Fibroblast of the conjunctiva (primary cell): ENCODE measurements around the gene COX19.
"Not testable (repeated sequence)": the region's sequence is repeated elsewhere in the genome, so short reads cannot be mapped to it uniquely, and the experiment has no call there.

Experiments
- DNase-seq: peaks from one replicate; pipeline ENCODE4 v3.0.0-alpha.2; 2010; ENCODE audit warnings: low read depth

The COX19 gene

DNA sequence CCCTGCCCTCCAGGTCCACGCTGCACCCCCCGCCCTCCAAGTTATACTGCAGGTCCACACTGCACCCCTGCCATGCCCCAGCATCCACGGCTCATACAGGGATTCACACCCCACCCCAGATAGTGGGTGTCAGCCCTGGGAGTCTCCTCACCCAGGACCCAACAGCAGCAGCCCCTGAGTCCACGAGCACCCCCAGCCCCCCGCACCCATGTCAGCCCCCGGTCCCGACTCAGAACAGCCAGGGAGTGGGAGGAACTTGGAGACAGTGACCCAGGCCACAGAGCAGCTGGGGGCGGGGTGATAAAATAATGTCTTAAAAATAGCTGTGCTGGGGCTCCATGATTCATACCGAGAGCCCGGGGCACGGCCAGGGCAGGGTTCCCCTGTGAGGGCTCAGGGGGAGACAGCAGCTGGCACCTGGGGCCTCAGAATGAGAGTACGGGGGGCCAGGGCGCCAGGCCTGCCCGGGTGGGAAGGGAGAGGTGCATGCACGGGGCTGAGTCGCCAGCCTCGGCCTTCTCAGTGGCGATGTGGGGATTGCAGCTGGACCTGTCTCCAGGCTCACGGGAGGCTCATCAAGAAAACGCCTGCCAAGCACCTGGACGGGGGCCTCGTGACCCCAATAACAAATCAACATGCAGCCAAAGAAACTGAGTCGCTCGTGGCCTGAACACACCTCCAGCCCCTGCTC, 50.7 kb downstream of the COX19 start:
- DNase-seq = no peak

DNA sequence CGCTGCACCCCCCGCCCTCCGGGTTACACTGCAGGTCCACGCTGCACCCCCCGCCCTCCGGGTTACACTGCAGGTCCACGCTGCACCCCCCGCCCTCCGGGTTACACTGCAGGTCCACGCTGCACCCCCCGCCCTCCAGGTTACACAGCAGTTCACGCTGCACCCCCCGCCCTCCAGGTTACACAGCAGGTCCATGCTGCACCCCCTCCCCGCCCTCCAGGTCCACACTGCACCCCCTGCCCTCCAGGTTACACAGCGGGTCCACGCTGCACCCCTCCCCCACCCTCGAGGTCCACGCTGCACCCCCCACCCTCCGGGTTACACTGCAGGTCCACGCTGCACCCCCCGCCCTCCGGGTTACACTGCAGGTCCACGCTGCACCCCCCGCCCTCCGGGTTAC, 51.3 kb downstream of the COX19 start:
- not testable (repeated sequence) for DNase-seq

DNA sequence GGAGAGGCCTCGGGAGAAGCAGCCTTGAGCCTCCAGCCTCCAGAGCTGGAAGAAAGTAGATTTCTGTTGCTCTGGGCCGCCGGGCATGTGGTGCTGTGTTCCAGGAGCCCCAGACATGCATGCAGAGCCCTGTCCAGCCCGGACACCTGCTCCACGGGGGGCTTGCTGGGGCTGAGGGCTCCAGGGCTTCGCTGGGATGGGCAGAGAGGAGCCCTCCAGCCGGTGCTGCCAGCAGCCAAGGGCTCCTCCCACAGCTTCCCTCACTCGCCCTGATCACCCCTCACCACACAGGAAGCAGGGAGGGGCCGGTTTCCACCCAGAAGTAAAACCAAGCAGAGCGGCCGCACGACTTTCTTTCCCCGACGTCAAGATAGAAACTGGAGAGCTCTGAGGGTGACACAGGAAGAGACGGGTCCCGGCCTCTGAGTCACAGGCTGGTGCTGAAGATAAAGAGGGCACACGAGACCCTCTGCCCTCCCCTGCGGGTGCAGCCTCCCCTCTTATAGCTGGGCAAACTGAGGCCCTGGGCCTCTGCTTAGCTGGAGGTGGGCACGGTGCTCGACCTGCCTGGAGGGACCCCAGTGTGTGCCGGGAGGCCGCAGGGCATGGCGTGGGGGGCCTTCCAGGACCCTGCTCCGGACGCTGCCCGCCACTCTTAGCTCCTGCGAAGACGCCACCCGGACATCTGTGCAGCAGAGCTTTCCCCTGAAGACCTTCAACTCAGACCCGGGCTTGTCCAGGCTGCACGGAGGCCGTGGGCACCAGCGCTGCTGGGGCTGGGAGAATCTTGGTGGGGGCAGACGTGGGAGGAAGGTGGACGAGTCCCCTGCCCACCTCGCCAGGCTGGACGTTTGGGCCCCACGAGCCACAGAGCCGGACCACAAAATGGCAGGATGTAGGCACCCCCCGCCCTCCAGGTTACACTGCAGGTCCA, 52.0 kb downstream of the COX19 start:
- no peak for DNase-seq

DNA sequence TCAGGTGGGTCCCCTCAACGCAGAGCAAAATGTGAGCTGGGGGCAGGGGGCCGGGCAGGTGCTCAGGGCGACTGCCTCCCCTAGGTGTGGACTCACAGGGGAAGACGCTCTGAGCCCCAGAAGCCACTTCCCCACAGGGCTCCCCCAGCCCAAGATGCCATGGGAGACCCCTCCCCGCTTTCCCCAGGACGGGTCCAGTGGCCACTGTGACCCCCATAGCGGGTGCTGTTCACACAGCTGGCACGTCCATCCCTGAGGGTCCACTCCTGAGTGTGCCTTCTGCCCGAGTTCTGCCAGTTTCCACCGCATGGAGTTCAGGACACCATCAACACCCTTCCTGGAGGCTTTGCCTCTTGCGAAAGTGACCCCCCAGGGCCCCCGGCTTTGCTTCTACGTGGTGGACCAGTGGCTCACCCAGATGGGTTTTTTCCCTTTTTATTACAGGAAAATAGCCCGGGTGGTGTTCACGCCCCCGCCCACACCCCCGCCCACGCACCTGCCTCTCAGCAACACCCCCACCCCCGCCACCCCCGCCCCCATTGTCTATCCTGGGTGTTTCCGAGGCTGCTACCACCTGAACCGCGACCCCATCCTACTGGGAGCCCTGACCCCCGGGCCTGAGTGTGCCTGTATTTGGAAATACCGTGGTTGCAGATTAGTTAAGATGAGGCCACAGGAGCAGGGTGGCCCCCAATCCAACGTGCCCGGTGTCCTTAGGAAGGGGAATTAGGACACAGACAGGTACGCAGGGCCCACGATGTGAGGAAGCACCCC, 52.8 kb downstream of the COX19 start:
- no peak for DNase-seq

DNA sequence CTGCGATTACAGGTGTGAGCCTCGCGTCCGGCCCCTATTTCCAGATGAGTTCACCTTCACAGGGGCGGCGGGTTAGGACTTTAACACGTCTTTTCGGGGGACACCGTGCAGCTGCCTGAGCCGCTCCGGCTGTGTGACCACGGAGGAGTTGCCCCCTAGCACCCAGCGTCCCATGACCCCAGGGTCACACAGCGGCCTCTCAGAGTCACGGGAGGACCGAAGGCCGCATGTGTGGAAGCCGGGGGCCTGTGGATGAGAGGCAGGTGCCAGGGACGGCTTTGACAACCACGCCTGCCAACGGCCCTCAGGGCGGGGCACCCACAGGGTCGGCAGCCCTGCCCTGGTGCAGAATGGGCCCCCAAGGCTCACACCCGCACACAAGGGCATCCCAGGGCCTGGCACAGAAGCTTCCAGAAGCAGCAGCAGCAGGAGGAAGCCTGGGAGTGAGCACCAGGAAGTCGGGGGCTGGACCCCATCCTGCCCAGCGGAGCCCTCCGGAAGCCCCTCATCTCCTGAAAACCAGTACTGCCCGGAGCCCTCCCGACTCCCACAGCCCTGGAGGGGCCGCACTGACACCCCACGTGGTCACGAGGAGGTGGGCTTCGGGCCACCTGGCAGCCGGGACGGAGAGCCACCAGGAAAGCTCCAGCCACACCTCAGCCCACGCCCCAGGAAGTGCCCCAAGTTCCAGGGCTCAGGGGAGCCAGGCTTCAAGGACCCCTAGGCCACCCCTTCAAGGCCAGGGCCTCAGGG, 53.6 kb downstream of the COX19 start:
- DNase-seq = no peak

DNA sequence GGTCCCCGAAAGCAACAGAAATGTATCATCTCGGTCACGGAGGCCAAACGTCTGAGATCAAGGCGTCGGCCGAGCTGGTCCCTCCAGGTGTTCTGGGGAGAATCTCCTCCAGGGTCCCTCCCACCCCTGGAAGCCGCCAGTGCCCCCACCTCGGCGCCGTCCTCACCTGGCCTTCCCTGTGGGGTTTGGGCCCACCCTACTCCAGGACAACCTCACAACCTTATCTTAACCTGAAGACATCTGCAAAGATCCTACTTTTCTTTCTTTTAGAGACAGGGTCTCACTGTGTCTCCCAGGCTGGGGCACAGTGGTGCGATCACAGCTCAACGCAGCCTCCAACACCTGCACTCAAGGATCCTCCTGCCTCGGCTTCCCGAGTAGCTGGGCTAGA, 54.3 kb downstream of the COX19 start:
- no peak for DNase-seq

DNA sequence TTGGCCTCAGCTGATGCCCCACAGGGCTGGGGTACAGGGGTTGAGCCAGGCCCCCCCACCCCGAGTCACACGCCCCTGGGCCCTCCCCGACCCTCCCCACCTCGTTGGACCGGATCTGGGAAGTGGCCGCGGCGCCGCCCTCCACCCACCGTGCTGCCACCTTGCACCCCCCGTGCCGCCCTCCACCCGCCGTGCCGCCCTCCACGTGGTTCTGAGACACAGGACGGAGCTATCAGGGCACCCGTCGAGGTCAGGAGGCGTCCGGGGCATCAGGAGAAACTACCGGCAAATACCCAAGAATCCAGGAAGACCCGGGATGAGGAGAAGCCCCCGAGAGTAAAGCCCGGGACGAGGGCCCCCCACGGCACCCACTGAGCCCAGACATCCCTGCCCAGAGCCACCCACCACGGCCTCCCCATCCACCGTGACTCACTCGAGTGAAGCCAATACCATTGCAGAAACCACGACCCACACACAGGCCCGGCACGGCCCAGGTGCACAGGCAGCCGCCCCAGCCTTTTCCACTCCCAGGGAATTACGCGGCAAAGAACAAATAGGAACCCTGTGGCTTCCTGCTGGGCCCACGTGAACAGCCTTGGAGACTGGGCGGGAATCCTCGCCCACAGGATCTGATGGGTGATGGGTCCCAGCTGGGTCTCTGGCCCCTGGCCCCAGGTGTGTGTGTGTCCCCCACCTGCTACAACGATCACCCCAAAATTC, 54.8 kb downstream of the COX19 start:
- DNase-seq = no peak

DNA sequence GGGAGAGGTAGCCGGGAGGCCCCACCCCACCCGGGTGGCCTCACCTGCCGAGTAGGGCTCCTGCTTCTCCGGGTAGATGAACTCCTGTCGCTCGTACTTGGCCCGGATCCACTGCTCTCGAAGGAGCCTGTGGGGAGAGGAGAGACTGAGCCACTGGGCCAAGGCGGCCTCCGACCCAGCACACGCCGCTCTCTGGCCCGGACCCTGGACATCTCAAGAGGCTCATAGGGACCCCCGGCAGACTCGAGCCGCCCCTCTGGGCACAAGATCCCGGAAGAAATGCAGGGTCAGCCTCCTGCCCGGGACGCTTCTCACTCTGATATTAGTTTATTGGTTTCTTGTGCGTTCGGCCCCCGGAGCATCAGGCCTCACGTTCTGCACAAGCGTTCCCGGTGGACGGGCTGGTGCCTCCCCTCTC, 55.4 kb downstream of the COX19 start:
- DNase-seq = no peak

DNA sequence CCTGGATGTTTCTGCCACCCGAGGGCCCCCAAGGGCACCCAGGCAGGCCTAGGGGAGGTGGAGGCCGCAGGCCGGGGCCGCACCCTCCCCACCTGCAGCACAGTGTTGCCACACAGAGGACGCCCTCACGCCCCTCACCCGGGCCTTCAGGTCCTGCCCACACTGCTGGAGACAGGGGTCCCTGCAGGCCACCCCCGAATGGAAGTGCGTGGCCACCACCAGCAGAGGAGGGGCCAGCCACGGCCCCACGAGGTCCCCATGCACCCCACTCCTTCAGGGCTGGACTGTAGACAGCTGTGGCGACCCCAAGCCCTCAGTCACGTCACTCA, 56.3 kb downstream of the COX19 start:
- DNase-seq = no peak

DNA sequence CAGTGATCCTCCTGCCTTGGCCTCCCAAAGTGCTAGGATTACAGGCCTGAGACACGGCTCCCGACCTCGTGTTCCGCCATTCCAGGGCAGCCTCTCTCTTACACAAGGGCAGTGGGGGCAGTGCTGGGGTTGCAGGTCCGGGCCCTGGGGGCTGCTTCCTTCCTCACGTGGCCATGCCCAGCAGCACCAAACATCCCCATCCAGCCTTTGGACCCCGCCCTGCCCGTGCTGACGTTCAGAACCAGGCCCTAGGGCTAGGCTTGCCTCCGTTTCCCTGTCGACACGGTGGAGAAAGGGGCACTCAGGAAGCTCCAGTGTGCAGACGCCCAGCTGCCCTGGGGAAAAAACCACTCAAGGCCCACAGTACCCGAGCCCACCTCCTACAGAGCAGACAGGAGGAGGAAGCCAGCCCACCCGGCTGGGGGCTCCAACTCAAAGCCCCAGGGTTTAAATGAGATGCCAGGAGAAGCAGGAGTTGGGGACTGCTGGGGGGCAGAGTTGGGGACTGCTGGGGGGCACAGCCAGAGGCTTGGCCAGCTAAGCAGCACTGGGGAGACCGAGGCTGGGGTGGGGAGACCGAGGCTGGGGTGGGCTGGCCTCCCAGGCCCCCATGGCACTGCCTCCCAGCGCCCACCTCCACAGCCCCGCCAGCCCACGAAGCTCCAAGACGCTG, 56.8 kb downstream of the COX19 start:
- DNase-seq = no peak

DNA sequence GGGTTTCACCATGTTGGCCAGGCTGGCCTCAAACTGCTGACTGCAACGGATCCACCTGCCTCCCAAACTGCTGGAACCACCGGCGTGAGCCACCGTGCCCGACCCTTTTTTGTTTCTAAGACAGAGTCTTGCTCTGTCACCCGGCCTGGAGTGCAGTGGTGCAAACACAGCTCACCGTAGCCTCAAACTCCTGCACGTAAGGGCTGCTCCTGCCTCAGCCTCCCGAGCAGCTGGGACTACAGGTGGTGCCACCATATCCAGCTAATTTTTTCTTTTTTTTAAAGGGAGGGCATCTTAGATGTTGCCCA, 57.3 kb downstream of the COX19 start:
- no peak for DNase-seq

DNA sequence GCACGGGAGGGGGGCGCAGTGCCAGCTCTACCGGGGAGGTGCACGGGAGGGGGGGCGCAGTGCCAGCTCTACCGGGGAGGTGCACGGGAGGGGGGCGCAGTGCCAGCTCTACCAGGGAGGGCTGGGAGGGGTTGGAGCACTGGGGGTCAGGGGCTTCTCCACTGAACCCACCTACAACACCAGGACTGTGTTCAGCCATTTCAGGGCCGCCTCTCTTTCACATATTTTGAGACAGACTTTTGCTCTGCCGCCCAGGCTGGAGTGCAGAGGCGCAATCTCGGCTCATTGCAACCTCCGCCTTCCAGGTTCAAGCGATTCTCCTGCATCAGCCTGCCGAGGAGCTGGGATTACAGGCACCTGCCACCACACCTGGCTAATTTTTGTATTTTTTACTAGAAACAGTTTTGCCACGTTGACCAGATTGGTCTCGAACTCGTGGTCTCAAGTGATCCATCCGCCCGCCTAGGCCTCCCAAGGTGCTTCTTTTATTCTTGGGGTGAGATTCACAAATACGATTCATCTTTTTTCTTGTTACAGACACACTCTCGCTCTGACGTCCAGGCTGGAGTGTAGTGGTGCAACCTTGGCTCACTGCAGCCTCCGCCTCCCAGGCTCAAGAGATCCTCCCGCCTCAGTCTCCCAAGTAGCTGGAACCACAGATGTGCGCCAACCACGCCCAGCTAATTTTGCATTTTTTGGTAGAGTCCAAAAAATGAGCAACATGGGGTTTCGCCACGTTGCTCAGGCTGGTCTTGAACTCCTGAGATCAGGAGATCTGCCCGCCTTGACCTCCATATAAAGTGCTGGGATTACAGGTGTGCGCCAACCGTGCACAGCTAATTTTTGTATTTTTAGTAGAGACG, 57.9 kb downstream of the COX19 start:
- DNase-seq = no peak

DNA sequence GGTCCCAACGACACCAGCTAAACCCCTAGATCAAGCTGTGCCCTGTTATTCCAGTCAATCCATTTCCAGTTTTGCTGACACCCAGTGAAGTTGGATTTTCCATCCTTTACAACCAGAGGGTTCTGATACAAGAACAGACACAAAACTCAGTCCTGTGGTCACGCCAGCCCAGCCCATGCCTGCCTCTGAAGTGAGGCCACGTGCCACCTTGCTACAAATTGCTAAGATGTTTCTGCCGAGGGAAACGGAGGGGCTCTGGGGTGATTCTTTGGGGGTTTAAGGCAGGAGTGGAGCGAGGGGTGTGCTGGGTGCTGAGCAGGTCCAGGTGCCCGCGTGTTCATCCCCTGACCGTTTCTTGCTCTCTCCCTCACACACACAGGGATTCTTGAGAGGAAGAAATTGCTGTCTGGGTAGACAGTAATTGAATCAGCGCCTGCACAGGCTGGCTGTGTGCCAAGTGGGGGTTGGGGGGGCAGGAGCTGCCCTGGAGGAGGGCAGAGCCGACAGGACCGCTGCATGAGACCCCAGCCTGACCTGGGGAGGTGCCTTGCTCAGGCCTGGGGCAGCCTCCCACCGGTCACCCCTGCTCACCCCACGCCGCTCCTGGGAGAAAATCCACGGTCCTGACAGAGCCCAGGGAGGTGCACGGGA, 58.9 kb downstream of the COX19 start:
- DNase-seq = no peak
